NCI-H82 (cell line): Measurements from ENCODE around the gene GGT5.
"Not testable (repeated sequence)": the region's sequence is repeated elsewhere in the genome, so short reads cannot be mapped to it uniquely, and the experiment has no call there.

Source experiments
- DNase-seq: peaks from one replicate; lab custom pipeline; 2025; lab: John Stamatoyannopoulos, UW

GGT5 gene

GRCh38 chr22:24263479-24263878 is 18.6 kb upstream of the GGT5 start:
- DNase-seq, result not testable (repeated sequence)

- not testable (repeated sequence) for DNase-seq
Measured at GRCh38 chr22:24262185-24262749, 17.4 kb upstream of the GGT5 start.

DNA sequence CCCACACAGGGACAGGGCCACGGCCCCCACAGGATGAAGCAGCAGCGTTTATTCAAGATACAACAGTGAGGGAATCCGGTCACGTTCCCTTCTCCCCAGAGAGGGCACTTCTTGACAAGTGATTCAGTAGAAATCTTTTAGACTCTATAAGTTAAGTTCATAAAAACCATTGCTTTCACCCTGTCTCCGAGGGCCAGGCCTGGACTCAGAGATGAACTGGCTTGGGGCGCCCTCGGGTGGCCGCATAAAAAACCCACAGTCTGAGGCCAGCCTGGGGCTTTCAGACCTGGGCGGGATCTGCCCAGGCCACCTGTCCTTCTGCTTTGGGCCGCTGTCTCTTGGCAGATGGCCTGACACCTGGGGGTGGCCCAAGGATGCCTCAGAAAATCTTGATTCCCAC is 14.6 kb upstream of the GGT5 start:
- DNase-seq, result peak; percentile 73

GRCh38 chr22:24256736-24257135 is 11.9 kb upstream of the GGT5 start:
- DNase-seq, result not testable (repeated sequence)

DNA sequence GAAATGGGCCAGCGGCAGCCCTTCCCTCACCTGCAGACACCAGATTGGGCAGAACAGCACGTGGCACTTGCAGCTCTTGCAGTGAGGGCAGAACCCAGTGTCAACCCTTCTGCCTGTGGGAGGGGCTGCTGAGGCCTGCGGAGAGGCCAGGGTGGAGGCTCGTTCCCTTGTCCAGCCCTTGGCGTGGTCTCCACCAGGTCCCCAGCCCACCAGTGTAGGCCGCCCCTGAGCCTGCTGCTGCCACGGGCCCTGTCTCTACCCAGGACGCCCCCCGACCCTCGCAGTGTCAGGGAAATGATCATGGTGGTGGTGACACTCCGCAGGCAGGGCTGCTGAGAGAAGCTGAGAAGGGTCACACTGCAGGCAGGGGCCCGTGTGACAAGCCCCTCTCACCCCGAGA is 11.3 kb upstream of the GGT5 start:
- not testable (repeated sequence) for DNase-seq

DNA sequence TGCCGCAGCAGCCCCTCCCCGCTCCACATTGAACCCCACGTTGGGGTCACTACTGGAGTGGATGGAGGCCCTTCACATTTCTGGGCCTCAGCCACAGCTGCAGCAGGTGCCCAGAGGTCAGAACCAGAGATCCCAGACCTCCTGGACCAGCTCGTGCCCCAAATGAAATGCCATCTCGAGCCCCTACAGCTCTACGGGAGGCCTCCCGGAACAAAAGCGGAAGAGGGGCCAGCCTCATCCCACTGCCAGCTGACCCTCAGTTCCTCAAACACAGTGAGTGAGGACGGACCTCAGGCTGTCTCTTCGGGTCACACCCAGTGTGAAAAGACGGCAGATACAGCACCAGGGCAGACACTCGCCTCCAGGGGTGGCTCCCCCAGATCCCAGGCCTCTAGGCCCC is 8.2 kb upstream of the GGT5 start:
- DNase-seq, result not testable (repeated sequence)

DNA sequence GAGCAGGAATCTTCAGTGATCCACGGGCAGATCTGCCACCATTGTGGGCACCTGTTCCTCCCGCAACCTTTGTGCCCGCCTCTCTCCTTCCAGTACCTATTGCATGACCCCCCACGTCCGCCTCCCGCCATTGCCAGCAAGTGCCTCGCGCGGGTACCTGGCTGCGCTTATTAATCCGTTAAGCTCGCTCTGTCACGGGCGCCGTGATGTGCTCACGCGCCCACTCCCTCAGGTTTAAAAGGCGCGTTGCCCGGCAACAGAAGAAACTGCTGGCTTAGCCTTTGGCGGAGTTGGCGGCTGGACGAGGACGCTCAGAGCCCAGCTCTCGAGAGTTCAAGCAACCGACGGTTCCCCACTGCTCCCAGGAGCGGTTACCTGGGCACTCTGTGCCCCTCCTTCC is 6.4 kb upstream of the GGT5 start:
- not testable (repeated sequence) for DNase-seq

DNA sequence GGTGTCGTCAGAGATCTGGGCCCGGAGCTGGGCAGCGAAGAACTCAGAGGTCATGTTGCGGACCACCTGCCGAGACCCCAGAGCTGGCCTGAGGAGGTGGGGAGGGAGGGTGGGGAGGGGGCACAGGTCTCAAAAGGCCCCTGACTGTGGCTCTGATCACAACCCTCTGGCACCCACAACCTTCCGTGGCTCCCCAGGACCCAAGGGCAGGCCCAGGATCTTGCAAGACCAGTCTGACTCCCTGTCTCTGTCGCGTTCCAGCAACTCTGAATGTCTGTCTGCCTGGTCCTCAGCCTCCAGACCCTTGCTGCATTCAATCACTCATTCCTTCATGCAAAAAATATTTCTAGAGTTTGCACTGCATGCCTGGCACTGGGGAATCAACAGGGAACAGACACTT is 4.5 kb upstream of the GGT5 start:
- DNase-seq, result not testable (repeated sequence)

GRCh38 chr22:24248611-24249010 is 3.7 kb upstream of the GGT5 start:
- not testable (repeated sequence) for DNase-seq

DNA sequence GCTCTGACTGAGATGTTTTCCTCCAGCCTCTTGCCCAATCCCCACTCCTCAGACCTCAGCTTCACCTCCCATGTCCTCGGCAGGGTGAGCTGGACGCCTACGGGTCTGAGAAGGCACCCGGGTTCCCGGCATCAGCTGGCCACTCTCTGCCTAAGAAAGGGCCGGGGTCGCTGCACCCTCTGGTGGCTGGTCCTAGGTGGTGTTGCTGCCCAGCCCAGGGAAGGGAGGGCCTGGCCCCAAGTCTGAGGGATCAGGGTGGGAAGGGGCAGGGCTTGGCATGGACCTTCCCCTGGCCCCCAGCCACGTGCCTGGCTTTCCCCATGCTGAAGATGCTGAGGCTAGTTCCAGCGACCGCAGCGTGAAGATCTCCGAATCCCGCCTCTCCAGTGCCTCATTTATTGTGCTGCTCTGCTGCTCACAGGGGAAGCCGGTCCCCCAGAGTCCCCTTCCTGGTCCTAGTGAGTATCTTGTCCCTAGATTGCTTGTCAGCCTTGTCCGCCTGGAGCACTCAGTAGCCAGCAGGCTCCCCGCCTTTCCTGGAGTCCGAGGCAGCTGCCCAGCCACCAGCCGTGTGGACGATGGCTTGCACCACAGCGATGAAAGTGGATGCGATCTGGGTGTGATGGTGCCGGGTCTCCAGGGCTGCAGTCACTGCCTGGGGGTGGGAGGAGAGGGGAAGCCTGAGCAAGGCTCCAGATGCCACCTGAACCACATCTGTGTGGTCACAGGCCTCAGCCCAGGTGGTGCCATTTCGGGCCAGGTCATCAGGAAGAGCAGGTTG is 2.9 kb upstream of the GGT5 start:
- DNase-seq, result peak; percentile 89

GRCh38 chr22:24247011-24247507 is 2.2 kb upstream of the GGT5 start:
- peak; percentile 22 for DNase-seq

GRCh38 chr22:24245584-24246561 is 991 bp upstream of the GGT5 start:
- peak; percentile 13 for DNase-seq

- peak; percentile 7 for DNase-seq
Measured at GRCh38 chr22:24244144-24244787, 616 bp downstream of the GGT5 start.

DNA sequence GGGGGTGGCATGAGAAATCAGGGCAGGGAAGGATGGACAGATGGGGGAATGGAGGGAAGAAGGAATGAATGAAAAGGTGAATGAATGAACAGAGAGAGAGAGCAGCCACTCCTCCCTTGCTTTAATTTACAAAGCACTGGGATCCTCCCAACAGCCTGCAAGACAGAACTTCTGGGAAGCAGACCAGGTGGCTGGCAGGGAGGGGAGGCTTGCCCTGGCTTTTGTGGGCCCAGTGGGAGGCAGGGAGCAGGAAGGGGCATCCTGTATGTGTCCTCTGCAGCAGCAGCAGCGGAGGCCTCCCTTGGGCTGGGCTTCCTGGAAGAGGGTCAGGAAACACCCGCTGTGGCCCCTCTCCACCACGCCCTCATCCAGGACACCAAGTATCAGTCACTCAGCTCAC is 1.5 kb downstream of the GGT5 start:
- DNase-seq, result peak; percentile 55

GRCh38 chr22:24240985-24241692 is 3.7 kb downstream of the GGT5 start:
- not testable (repeated sequence) for DNase-seq

DNA sequence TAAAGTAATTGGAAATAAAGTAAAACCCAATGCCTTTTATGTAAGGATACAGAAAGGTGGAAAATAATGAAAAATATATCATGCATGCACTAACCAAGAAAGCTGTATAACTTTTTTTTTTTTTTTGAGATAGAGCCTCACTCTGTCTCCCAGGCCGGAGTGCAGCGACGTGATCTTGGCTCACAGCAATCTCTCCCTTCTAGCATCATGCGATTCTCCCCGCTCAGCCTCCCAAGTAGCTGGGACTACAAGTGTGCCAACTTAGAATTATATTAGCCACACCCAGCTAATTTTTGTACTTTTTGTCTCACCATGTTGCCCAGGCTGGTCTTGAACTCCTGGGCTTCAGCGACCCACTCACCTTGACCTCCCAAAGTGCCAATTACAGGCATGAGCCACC is 4.5 kb downstream of the GGT5 start:
- DNase-seq, result no peak

DNA sequence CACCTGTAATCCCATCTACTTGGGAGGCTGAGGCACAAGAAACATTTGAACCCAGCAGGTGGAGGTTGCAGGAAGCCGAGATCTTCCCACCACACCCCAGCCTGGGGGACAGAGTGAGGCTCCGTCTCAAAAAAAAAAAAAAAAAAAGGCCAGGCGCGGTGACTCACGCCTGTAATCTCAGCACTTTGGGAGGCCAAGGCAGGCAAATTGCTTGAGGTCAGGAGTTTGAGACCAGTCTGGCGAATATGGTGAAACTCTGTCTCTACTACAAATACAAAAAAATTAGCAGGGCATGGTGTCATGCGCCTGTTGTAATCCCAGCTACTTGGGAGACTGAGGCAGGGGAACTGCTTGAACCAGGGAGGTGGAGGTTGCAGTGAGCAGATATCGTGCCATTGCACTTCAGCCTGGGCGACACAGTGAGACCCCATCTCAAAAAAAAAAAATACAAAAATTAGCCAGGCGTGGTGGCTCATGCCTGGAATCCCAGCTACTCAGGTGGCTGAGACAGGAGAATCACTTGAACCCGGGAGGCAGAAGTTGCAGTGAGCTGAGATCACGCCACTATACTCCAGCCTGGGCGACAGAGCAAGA is 6.7 kb downstream of the GGT5 start:
- not testable (repeated sequence) for DNase-seq

GRCh38 chr22:24236656-24237055 is 8.2 kb downstream of the GGT5 start:
- DNase-seq, result no peak

GRCh38 chr22:24235315-24235714 is 9.6 kb downstream of the GGT5 start:
- no peak for DNase-seq

DNA sequence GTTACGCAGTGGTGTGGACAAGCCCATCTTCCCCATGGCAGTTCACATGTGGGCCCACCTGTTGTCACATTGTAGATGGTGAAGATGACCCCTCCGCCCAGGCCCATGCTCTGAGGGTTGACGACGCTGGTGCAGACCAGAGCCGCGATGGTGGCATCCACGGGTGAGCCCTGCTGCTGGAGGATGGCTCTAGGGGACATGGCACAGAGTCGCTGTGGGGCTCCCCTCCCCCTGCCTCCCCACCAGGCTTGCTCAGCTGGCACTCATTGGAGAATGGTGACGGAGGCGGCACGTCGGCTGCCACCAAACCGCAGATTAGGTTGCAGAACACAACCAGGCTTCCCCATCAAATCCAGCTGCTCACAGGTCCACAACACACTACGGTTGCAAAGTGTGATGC is 11.1 kb downstream of the GGT5 start:
- no peak for DNase-seq

- DNase-seq, result no peak
Measured at GRCh38 chr22:24233235-24233634, 11.6 kb downstream of the GGT5 start.
